HCT116 (cell line): Measurements from ENCODE around the gene MUC4. TPM values are rescaled to one million over a fixed set of nuclear protein-coding genes. Genes with fewer than 3 reads are reported as not detected.

Source experiments
- ATAC-seq: fragments of 200-7000 bp; cut with Tn5 transposase; 2 replicates; pipeline ENCODE4 v1.9.1; 2020; ENCODE audit warnings: mild to moderate bottlenecking, moderate library complexity
- BruUV-seq: library from RNA; stranded (reverse); fragments of 400-500 nt; replicated peaks from 2 replicates; lab custom pipeline; 2021; lab: Mats Ljungman, UMichigan
- CTCF ChIA-PET: fragments of 300-600 bp; sonication (Branson Sonifier 250); formaldehyde crosslinking; loops from one replicate; lab custom pipeline; 2021; ENCODE audit warnings: antibody characterized with exemption; lab: Charles Lee
- POLR2A ChIA-PET: fragments of 300-600, 350-600 bp; sonication (Branson Sonifier 250); formaldehyde crosslinking; loops from one replicate; lab custom pipeline; 2021; ENCODE audit warnings: antibody characterized with exemption; lab: Charles Lee
- RAD21 ChIA-PET, 2 experiments: fragments of 300-600 bp; sonication (Branson Sonifier 250); formaldehyde crosslinking; loops; one replicate each; lab custom pipeline; 2023; ENCODE audit warnings: low total read pairs in 2 of 2; ENCODE audit not compliant: uncharacterized antibody in 2 of 2, unreplicated experiment in 2 of 2, low non-redundant PET in 1 of 2; lab: Charles Lee
- DNase-seq: peaks from one replicate; pipeline ENCODE4 v3.0.0-alpha.2; 2010; ENCODE audit warnings: low read depth, low spot score
- H2AFZ ChIP-seq: fragments of 200-600 bp; shearing (Covaris generic), sonication (generic); 2 replicates; pipeline ENCODE4 v1.6.1; 2017; ENCODE audit warnings: low read depth, mixed run types, mixed read lengths, antibody characterized with exemption, low read length; ENCODE audit not compliant: poor library complexity, severe bottlenecking
- H3K27ac ChIP-seq: 2 replicates; pipeline ENCODE4 v1.5.1; 2012; ENCODE audit warnings: low read depth, low read length
- H3K27me3 ChIP-seq: fragments of 200-600 bp; sonication (generic); 2 replicates; pipeline ENCODE4 v1.6.1; 2016; ENCODE audit warnings: mixed run types, low read length, mixed read lengths; ENCODE audit not compliant: insufficient read depth
- H3K36me3 ChIP-seq, 2 experiments: fragments of 200-500 bp in 1 of 2; fragments of 200-600 bp in 1 of 2; sonication (Bioruptor generic) in 1 of 2; sonication (generic) in 1 of 2; 2 replicates each; pipeline versions ENCODE4 v1.5.1 to v1.6.1; 2014 to 2016; ENCODE audit warnings: low read length in 2 of 2, inconsistent platforms in 1 of 2, mixed read lengths in 1 of 2, mixed run types in 1 of 2; ENCODE audit not compliant: insufficient read depth in 2 of 2, control insufficient read depth in 1 of 2
- H3K4me1 ChIP-seq, 2 experiments: fragments of 200-600 bp in 1 of 2; sonication (generic) in 1 of 2; 2 replicates each; pipeline versions ENCODE4 v1.5.1 to v1.6.1; 2012 to 2017; ENCODE audit warnings: low read length in 2 of 2, inconsistent platforms in 1 of 2, mild to moderate bottlenecking in 1 of 2, mixed read lengths in 1 of 2, mixed run types in 1 of 2, moderate library complexity in 1 of 2; ENCODE audit not compliant: insufficient read depth in 2 of 2, control insufficient read depth in 1 of 2
- H3K4me2 ChIP-seq: fragments of 200-600 bp; sonication (generic); 2 replicates; pipeline ENCODE4 v1.6.1; 2017; ENCODE audit warnings: mixed run types, low read length, mixed read lengths
- H3K4me3 ChIP-seq, 2 experiments: fragments of 200-600 bp in 1 of 2; sonication (generic) in 1 of 2; replicated peaks in 1 of 2; 2 replicates each; pipeline ENCODE4 v1.5.1; 2011 to 2016; ENCODE audit warnings: low read length in 2 of 2, control low read depth in 1 of 2, low read depth in 1 of 2, mild to moderate bottlenecking in 1 of 2, mixed read lengths in 1 of 2, mixed run types in 1 of 2
- H3K79me2 ChIP-seq: fragments of 200-600 bp; sonication (generic); 2 replicates; pipeline ENCODE4 v1.6.1; 2017; ENCODE audit warnings: mild to moderate bottlenecking, mixed run types, low read length, moderate library complexity, mixed read lengths; ENCODE audit not compliant: insufficient read depth
- H3K9ac ChIP-seq: fragments of 200-600 bp; sonication (generic); 2 replicates; pipeline ENCODE4 v1.6.1; 2016; ENCODE audit warnings: low read length, mixed read lengths
- H3K9me2 ChIP-seq: fragments of 200-600 bp; sonication (generic), shearing (Covaris generic); 2 replicates; pipeline ENCODE4 v1.6.1; 2017; ENCODE audit warnings: mixed run types, mild to moderate bottlenecking, moderate library complexity; ENCODE audit not compliant: insufficient read depth
- H3K9me3 ChIP-seq, 2 experiments: fragments of 200-500 bp in 1 of 2; fragments of 200-600 bp in 1 of 2; sonication (Bioruptor generic) in 1 of 2; sonication (generic) in 1 of 2; 2 replicates each; pipeline ENCODE4 v1.6.1; 2014 to 2017; ENCODE audit warnings: low read length in 2 of 2, mixed read lengths in 2 of 2, inconsistent platforms in 1 of 2, low read depth in 1 of 2, mild to moderate bottlenecking in 1 of 2, mixed run types in 1 of 2, moderate library complexity in 1 of 2; ENCODE audit not compliant: control insufficient read depth in 1 of 2, insufficient read depth in 1 of 2
- H4K20me1 ChIP-seq: fragments of 200-600 bp; sonication (generic), shearing (Covaris generic); 2 replicates; pipeline ENCODE4 v1.6.1; 2017; ENCODE audit warnings: mixed run types, mild to moderate bottlenecking, moderate library complexity; ENCODE audit not compliant: insufficient read depth
- CEBPB ChIP-seq: IDR thresholded peaks from 2 replicates; pipeline ENCODE4 v1.6.1; 2012; ENCODE audit warnings: low read depth
- EGR1 ChIP-seq: IDR thresholded peaks from 2 replicates; pipeline ENCODE4 v1.6.1; 2012; ENCODE audit warnings: low read depth
- EZH2phosphoT487 ChIP-seq: fragments of 200-600 bp; IDR thresholded peaks from 2 replicates; pipeline ENCODE4 v1.6.1; 2018; ENCODE audit warnings: antibody characterized with exemption, borderline replicate concordance
- FOSL1 ChIP-seq: IDR thresholded peaks from 2 replicates; pipeline ENCODE4 v1.6.1; 2012; ENCODE audit warnings: low read depth
- JUND ChIP-seq: IDR thresholded peaks from 2 replicates; pipeline ENCODE4 v1.6.1; 2012
- POLR2AphosphoS5 ChIP-seq: IDR thresholded peaks from 2 replicates; pipeline ENCODE4 v1.6.1; 2011; ENCODE audit warnings: mild to moderate bottlenecking, low read depth, low read length, moderate library complexity
- RAD21 ChIP-seq: IDR thresholded peaks from 2 replicates; pipeline ENCODE4 v1.6.1; 2012; ENCODE audit warnings: low read depth, mild to moderate bottlenecking
- SP1 ChIP-seq: IDR thresholded peaks from 2 replicates; pipeline ENCODE4 v1.6.1; 2012; ENCODE audit warnings: low read depth
- SRF ChIP-seq: IDR thresholded peaks from 2 replicates; pipeline ENCODE4 v1.6.1; 2012; ENCODE audit warnings: low read depth
- TCF7L2 ChIP-seq: IDR thresholded peaks from 2 replicates; pipeline ENCODE4 v1.7.0; 2011; ENCODE audit warnings: borderline replicate concordance, inconsistent platforms; ENCODE audit not compliant: insufficient read depth, insufficient read length; ENCODE audit errors: extremely low read depth
- YY1 ChIP-seq: IDR thresholded peaks from 2 replicates; pipeline ENCODE4 v1.6.1; 2011; ENCODE audit warnings: low read length, low read depth, moderate library complexity, mild to moderate bottlenecking; ENCODE audit not compliant: insufficient replicate concordance; ENCODE audit errors: extremely low read depth
- ZFX ChIP-seq: fragments of 450-650 bp; IDR thresholded peaks from 2 replicates; pipeline ENCODE4 v1.6.1; 2017
- intact Hi-C: fragments of 100-400 bp; cut with micrococcal nuclease; formaldehyde crosslinking; loops from 2 replicates; pipeline ENCODE4 v1.10.0; 2022
- total RNA-seq: library from RNA; stranded (reverse); gene quantifications from one replicate; pipeline ENCODE4 v1.2.1, GENCODE V29; 2021; ENCODE audit not compliant: unreplicated experiment
- TF ChIP-seq, protein P1 (sequence below): IDR thresholded peaks from 2 replicates; pipeline ENCODE4 v1.6.1; 2012
- TF ChIP-seq, protein P2 (sequence below): IDR thresholded peaks from 2 replicates; pipeline ENCODE4 v1.6.1; 2012; ENCODE audit warnings: low read depth
- TF ChIP-seq, protein P3 (sequence below): IDR thresholded peaks from 2 replicates; pipeline ENCODE4 v1.6.1; 2011; ENCODE audit warnings: mild to moderate bottlenecking, low read length, moderate library complexity; ENCODE audit not compliant: insufficient replicate concordance; ENCODE audit errors: extremely low read depth
- TF ChIP-seq, protein P4 (sequence below): IDR thresholded peaks from 2 replicates; pipeline ENCODE4 v1.6.1; 2012
- TF ChIP-seq, protein P5 (sequence below), 3 experiments: fragments of 200-600 bp in 1 of 3; sonication (generic) in 1 of 3; IDR thresholded peaks in 2 of 3; conservative IDR thresholded peaks in 1 of 3; 2 replicates each; pipeline ENCODE4 v1.5.1; 2012 to 2017; ENCODE audit warnings: low read depth in 2 of 3, low read length in 2 of 3, antibody characterized with exemption in 1 of 3, borderline replicate concordance in 1 of 3, control low read depth in 1 of 3, mild to moderate bottlenecking in 1 of 3, mixed read lengths in 1 of 3, mixed run types in 1 of 3, moderate library complexity in 1 of 3; ENCODE audit not compliant: insufficient read depth in 1 of 3

MUC4 gene
- total RNA-seq, 1 experiment from 2014 or later = 0.64 TPM

DNA sequence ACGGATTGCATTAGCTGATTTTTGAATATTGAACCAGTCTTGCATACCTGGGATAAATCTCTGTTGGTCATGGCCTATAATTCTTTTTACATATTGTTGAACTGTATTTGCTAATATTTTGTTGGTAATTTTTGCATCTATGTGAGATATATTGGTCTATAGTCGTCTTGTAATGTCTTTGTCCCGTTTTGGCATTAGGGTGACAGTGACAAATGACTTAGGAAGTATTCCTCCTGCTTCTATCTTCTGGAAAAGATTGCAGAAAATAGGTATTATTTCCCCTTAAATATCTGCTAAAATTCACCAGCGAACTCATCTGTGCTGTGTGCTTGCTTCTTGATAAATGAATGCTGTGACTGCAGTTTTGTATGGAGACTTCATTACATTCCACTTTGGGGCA lies 67.3 kb downstream of the MUC4 start:
- no TSS peak for BruUV-seq
- intact Hi-C loops = loop anchor here (1.0 kb wide), 1 partner anchor 14 kb away; no protein-coding TSS in a partner anchor
- CTCF ChIA-PET = no interaction called here
- H4K20me1 ChIP-seq = no peaks in the 10 kb centered on the region
- POLR2A ChIA-PET = no interaction called here
- H3K27ac ChIP-seq = no peak overlapping the region
- H3K36me3 ChIP-seq = no peaks in the 10 kb centered on the region
- H2AFZ ChIP-seq = no peak overlapping the region
- RAD21 ChIA-PET = no interaction called here
- H3K9me3 ChIP-seq = no peaks in the 10 kb centered on the region
- no peak for ATAC-seq
- H3K9me2 ChIP-seq = no peaks in the 10 kb centered on the region
- H3K27me3 ChIP-seq = no peaks in the 10 kb centered on the region
- peaks cover 7 to 13% of the 10 kb centered on the region in 2 experiments; a peak in 2 of 4 replicates for H3K4me1 ChIP-seq
- no peak for DNase-seq
- H3K9ac ChIP-seq = no peak overlapping the region
- no peaks in the 10 kb centered on the region for H3K79me2 ChIP-seq
- no peak overlapping the region for H3K4me2 ChIP-seq
- no peak overlapping the region for H3K4me3 ChIP-seq
- TF ChIP-seq, protein P1, sequence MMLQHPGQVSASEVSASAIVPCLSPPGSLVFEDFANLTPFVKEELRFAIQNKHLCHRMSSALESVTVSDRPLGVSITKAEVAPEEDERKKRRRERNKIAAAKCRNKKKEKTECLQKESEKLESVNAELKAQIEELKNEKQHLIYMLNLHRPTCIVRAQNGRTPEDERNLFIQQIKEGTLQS = no peak
- TF ChIP-seq, protein P2, sequence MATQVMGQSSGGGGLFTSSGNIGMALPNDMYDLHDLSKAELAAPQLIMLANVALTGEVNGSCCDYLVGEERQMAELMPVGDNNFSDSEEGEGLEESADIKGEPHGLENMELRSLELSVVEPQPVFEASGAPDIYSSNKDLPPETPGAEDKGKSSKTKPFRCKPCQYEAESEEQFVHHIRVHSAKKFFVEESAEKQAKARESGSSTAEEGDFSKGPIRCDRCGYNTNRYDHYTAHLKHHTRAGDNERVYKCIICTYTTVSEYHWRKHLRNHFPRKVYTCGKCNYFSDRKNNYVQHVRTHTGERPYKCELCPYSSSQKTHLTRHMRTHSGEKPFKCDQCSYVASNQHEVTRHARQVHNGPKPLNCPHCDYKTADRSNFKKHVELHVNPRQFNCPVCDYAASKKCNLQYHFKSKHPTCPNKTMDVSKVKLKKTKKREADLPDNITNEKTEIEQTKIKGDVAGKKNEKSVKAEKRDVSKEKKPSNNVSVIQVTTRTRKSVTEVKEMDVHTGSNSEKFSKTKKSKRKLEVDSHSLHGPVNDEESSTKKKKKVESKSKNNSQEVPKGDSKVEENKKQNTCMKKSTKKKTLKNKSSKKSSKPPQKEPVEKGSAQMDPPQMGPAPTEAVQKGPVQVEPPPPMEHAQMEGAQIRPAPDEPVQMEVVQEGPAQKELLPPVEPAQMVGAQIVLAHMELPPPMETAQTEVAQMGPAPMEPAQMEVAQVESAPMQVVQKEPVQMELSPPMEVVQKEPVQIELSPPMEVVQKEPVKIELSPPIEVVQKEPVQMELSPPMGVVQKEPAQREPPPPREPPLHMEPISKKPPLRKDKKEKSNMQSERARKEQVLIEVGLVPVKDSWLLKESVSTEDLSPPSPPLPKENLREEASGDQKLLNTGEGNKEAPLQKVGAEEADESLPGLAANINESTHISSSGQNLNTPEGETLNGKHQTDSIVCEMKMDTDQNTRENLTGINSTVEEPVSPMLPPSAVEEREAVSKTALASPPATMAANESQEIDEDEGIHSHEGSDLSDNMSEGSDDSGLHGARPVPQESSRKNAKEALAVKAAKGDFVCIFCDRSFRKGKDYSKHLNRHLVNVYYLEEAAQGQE = no peak
- TF ChIP-seq, protein P3, sequence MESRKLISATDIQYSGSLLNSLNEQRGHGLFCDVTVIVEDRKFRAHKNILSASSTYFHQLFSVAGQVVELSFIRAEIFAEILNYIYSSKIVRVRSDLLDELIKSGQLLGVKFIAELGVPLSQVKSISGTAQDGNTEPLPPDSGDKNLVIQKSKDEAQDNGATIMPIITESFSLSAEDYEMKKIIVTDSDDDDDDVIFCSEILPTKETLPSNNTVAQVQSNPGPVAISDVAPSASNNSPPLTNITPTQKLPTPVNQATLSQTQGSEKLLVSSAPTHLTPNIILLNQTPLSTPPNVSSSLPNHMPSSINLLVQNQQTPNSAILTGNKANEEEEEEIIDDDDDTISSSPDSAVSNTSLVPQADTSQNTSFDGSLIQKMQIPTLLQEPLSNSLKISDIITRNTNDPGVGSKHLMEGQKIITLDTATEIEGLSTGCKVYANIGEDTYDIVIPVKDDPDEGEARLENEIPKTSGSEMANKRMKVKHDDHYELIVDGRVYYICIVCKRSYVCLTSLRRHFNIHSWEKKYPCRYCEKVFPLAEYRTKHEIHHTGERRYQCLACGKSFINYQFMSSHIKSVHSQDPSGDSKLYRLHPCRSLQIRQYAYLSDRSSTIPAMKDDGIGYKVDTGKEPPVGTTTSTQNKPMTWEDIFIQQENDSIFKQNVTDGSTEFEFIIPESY = no peak
- TF ChIP-seq ZFX = no peak
- no peak for TF ChIP-seq TCF7L2
- no peak for TF ChIP-seq POLR2AphosphoS5
- TF ChIP-seq YY1 = no peak
- TF ChIP-seq EGR1 = no peak
- TF ChIP-seq FOSL1 = no peak
- TF ChIP-seq JUND = no peak
- TF ChIP-seq RAD21 = no peak
- TF ChIP-seq SP1 = no peak
- TF ChIP-seq EZH2phosphoT487 = no peak
- TF ChIP-seq, protein P4, sequence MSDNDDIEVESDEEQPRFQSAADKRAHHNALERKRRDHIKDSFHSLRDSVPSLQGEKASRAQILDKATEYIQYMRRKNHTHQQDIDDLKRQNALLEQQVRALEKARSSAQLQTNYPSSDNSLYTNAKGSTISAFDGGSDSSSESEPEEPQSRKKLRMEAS = no peak
- TF ChIP-seq, protein P5, sequence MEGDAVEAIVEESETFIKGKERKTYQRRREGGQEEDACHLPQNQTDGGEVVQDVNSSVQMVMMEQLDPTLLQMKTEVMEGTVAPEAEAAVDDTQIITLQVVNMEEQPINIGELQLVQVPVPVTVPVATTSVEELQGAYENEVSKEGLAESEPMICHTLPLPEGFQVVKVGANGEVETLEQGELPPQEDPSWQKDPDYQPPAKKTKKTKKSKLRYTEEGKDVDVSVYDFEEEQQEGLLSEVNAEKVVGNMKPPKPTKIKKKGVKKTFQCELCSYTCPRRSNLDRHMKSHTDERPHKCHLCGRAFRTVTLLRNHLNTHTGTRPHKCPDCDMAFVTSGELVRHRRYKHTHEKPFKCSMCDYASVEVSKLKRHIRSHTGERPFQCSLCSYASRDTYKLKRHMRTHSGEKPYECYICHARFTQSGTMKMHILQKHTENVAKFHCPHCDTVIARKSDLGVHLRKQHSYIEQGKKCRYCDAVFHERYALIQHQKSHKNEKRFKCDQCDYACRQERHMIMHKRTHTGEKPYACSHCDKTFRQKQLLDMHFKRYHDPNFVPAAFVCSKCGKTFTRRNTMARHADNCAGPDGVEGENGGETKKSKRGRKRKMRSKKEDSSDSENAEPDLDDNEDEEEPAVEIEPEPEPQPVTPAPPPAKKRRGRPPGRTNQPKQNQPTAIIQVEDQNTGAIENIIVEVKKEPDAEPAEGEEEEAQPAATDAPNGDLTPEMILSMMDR (IDR thresholded peaks at IDR 0.05 in 2 of 3, conservative IDR thresholded peaks at IDR 0.05 in 1 of 3; ENCODE audit: borderline replicate concordance in 1 of 3, insufficient read depth in 1 of 3, low read depth in 2 of 3, low read length in 2 of 3) = no peak
- TF ChIP-seq SRF = no peak
- TF ChIP-seq CEBPB = no peak
